Activated T-cell treated with anti-CD3 and anti-CD28 coated beads for 24 hours (primary cell): ENCODE data around the gene TOE1.
"Not testable (repeated sequence)": the region's sequence is repeated elsewhere in the genome, so short reads cannot be mapped to it uniquely, and the experiment has no call there.

ENCODE experiments used
- DNase-seq: peaks from one replicate; pipeline ENCODE4 v3.0.0-alpha.2; 2020; ENCODE audit warnings: low read depth

The TOE1 gene

DNA sequence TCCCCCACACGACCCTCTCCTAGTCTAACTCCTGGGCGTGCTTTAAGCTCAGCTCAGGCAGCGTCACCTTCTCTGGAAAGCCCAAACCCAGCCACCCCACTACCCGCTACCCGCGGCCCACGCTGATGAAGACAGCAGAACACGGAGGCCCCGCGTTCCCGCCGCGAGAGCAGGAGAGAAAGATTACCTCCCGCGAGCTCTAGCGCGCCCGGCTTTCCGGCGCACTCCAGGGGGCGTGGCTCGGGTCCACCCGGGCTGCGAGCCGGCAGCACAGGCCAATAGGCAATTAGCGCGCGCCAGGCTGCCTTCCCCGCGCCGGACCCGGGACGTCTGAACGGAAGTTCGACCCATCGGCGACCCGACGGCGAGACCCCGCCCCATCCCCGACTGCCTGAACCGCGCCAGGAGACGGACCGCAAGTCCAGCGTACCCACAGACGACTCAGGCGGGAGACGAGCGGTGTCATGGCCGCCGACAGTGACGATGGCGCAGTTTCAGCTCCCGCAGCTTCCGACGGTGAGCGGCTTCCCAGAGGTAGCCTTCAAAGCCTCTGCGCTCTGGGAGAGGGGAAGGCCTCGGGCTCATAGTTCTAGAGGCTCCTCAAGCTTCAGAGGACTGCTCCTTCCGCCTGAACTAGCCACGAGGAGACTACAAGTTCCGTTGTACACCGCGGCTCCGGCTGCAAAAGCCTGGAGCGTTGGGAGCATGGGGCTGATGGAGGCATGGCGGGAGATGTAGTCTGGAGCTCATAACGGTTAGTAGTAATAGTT lies at the start of gene TOE1, which contains the start of gene MUTYH:
Gene TOE1 (plus strand): TSS at position 382 of the 770 bp plus-strand sequence. CDS start 83 bp downstream, at position 465.
Gene MUTYH (minus strand): TSS at position 652 of the 770 bp plus-strand sequence. CDS start 5,935 bp downstream, outside the sequence.
- DNase-seq = peak; percentile 95

DNA sequence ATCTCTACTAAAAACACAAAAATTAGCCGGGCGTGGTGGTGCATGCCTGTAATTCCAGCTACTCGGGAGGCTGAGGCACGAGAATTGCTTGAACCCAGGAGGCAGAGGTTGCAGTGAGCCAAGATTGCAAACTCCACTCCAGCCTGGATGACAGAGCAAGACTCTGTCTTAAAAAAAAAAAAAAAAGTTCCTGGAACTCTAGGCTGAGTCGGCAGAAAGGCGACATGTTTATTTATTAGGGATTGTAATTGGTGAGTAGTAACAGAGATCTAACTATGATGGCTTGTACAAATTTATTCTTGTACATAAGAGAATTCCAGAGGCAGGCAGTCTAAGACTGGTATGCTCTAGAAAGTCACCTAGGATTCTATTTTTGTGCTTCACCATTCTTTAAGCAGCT lies 49.0 kb upstream of the TOE1 start:
- not testable (repeated sequence) for DNase-seq

DNA sequence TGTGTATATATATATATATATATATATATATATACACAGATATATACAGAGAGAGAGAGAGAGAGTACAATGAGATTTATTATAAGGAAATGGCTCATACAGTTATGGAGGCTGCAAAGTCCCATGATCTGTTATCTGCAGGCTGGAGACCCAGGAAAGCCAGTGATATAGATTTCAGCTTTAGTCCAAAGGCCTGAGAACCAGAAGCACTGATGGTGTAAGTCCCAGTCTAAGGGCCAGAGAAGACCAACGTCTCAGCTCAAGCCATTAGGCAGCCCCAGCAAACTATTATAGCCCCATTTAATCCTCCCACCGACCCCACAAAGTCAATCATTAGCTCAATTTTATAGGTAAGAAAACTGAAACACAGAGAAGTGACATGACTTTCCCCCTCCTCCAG lies 48.3 kb upstream of the TOE1 start:
- DNase-seq = no peak

DNA sequence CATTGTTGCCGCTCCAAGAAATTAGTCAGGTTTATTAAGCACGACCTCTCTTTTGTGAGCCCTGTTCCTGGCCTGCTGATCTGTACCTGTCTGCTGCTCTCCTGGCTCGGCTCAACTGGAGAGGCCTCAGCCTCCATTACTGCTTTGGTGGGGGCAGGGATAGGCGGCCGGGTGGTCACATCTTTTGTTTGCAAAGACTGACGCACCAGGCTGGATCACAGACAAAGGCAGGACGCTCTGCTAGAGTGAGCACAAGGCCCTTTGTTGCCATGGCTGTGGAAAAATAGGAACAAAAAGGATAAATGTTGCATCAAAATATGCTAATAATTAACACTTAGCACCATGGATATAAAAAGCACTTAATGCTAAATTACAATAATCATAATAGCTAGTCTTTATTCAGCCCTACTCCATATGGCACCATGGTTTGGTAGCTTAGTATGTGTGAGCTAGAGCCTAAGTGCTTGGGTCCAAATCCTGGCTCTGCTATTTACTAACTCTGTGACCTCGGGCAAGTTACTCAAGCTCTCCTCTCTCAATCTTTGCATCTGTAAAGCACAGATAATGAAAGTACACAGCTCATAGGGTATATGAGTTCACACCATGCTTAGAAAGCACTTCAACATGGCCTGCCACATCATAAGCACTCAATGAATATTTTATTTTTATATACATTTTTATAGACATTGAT lies 42.2 kb upstream of the TOE1 start:
- DNase-seq = no peak

DNA sequence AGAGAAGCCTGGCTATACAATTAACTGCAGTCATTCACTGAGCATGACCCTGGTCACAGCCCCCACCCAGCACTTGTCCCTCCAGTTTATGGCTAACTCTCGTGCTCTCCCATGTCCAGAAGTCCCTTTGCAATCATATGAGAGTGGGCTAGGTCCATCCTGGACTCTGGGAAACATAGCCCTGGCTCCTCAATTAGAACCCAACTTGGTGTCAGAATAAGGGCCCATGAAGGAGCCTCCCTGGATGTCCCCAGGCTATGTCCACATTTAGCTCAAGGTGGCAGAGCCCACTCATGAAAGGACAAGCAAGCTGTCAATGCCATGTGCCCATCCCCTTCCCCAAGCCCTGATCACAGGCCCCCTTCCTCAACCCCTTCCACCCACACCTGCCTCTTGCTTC lies 40.7 kb upstream of the TOE1 start:
- no peak for DNase-seq

DNA sequence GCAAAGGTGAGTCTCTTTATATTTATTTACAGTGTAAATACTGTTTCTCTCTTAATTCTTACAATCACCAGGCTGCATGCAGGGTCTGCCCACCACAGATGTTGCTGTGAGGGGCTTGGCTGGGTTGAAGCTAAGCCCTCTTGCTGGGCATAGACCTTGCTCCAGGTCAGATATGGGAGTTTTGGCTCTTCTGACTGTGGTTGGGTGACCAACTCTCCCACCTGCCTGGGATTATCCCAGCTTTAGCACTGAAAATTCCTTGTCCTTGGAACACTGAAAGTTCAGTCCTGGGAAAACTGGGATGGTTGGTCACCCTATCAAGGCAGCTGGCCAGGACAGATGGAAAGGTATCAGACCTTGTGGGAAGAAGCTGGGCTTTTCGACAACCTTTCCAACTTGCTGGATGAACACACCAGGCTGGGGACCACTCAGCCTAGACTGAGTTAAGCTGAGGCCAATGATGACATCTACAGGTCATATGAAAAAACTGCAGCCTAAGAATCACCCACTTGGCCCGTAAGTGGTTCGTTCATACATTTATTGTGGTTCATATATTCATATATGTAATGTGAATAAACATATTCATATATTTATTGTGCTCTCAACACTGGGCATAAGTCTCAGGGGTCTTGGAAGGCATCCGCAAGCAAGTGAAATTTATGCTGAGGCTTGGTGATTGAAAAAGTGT lies 39.8 kb upstream of the TOE1 start:
- peak; percentile 23 for DNase-seq

DNA sequence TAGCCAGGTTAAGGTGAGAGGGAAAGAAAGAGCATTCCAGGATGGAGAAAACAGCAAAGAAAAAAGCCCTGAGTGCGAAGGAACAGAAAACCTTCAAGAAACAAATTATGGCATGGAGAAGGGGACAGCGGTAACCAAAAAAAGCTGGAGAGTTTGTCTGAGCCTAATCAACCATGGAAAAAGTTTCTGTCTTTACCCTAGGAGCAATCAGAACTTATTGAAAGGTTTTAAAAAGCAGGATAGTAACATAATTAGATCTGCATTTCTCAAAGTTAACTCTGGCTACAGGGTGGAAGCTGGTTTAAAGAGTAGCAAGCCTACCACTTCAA lies 39.3 kb upstream of the TOE1 start:
- no peak for DNase-seq

DNA sequence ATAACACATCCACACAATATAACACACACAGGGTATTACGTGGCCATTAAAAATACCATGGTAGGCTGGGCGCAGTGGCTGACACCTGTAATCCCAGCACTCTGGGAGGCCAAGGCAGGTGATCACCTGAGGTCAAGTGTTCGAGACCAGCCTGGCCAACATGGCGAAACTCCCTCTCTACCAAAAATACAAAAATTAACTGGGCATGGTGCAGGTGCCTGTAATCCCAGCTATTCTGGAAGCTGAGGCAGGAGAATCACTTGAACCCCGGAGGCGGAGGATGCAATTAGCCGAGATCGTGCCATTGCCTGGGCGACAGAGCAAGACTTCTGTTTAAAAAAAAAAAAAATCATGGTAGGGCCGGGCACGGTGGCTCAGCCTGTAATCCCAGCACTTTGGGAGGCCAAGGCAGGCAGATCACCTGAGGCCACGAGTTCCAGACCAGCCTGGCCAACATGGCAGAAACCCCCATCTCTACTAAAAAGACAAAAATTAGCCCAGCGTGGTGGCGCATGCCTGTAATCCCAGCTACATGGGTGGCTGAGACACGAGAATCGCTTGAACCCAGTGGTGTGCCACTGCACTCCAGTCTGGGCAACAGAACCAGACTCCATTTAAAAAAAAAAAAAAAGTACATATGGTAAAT lies 37.3 kb upstream of the TOE1 start:
- no peak for DNase-seq

DNA sequence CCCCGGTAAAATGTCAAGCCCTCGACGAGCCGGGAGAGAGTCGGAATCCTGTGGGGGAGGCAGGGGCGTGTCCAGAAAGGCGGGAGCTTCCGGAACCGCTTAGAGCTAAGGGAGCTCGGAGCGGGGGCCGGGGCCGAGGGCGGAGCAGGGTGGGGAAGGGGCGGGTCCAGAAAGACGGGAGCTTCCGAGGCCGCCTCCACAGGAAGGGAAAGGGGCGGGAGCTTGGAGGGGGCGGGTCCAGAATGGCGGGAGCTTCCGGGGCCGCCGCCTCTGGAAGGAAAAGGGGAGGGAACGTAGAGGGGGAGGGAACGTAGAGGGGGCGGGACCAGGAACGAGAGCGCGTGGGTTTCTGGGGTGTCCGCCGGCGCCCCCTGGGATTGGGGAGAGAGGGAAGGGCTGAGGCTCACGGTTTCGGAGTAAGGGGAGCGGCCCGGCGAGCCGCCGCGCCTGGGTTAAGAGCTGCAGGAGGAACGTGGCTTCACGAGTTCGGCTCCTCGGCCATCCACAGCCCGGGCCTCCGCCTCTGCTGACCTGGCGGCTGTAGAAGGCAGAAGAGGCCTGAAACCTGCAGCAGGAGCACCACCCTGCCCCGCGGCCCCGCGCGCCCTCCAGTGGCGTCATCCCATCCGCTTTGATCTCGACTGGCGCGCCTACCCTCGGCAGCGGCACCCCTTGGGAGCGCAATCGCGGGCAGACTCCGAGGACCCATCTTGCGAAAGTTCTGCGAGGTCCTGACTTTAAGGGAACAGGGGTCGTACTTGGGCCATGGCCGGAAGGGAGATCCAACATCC lies 36.3 kb upstream of the TOE1 start:
- peak; percentile 99 for DNase-seq

DNA sequence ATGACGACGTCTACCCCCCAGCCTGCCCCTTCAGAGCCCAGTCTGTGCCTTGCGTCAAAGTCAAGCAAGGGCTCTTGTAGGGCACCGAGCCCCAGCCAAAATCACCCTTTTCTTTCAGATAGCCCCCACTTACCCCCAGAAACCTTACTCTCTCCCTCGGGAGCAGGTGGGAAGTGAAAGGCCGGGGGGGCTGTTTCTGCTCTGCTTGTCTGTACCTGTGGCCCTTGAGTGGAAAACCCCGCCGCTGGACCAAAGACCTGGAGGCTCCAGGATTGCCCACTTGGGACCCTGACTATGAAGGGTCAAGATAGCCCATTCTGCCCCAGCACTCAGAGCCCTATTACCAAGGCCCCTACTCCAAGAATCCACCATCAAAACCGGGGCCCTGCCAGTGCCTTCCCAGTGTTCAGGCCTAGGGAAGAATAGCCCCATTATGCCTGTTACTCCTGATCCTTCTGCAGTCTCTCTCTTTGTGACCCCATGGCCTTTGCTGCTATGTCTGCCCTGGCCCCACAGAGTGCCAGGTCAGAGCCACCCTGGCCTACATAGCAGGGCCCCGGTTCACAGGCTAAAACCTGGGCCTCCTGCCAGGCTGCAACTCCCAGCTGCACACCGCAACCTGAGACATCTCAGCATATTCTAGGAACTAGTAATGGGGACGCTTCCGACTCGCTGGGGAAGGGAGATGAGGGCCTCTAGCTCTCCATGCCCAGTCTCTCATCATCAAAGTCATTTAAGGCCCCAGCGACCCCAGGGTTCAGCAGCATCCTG lies 35.5 kb upstream of the TOE1 start:
- DNase-seq = no peak

DNA sequence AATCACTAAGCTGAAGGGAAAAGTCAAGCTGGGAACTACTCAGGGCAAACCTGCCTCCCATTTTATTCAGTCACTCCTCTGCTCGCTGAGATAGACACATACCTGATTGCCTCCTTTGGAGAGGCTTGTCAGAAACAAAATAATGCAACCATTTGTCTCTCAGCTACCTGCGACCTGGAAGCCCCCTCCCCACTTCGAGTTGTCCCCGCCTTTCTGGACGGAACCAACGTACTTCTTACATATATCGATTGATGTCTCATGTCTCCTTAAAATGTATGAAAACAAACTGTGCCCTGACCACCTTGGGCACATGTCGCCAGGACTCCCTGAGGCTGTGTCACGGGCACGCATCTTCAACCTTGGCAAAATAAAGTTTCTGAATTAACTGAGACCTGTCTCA lies 34.7 kb upstream of the TOE1 start:
- DNase-seq = no peak

DNA sequence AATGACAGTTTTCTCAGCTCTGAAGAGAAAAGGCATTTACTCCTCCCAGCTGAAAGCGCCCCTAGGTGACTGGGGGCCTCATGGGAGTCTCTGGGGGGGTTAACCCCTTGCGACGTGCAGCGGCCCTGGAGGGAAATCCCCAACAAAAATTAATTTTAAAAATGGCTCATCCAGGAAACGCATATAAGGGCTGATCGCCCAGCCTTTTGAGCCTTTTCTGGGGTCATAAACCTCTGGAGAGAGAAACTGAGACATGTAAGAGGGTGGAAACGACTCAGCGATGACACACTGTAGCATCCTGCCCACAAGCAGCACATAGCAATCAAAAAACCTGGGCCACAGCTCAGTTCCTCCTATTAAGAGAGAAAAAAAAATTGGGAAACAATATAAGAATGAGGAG lies 33.7 kb upstream of the TOE1 start:
- DNase-seq = peak; percentile 47

DNA sequence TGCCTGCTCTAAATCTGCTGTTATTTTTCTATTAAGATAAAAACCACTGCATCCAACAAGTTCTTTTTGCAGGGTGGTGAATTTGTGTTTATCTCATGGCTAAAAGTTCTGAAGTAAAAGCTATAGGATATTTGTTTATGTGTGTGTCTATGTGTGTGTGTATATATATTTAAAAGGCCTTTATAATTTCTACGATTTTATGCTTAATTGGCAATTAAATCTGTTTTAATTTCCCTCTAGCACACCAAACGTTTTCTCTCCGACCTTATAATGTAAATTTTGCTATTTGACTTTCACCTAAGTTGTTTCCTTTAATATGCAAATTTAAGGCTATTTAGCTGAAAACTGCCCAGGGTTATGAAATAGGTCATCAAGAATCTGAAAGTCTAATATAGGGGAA lies 33.1 kb upstream of the TOE1 start:
- no peak for DNase-seq

DNA sequence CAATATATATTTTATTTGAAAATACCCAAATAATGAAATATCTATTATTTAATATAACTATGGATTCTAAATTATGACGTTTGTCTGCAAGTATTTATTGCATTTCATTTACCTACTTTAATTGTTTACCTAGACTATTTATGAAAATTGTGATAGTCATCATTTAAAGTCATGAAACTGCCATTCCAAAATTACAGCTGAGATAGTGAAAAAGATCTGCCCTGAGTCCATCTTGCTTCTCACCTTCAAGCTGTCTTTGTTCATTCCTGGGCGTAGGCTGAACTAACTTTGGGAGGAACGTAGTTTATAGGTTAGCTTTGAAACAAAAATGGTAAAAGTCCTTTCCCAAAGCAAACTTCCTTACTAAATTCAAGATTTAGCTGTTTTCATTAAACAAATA lies 25.7 kb upstream of the TOE1 start:
- DNase-seq = no peak

DNA sequence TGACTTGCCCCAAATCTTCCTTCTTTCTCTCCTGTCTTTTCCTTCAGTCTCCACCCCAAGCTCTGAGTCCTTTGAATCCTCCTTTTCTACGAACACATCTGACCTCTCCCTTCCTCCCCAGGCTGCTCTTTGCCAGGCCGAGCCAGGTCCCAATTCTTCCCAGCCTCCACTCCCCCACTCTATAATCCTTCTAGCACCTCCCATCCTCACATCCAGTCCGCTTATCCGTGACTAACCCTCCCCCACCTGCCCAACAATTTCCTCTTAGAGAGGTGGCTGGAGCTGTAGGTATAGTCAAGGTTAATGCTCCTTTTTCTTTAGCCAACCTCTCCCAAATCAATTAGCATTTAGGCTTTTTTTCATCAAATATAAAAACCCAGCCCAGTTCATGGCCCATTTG lies 22.8 kb upstream of the TOE1 start:
- no peak for DNase-seq

DNA sequence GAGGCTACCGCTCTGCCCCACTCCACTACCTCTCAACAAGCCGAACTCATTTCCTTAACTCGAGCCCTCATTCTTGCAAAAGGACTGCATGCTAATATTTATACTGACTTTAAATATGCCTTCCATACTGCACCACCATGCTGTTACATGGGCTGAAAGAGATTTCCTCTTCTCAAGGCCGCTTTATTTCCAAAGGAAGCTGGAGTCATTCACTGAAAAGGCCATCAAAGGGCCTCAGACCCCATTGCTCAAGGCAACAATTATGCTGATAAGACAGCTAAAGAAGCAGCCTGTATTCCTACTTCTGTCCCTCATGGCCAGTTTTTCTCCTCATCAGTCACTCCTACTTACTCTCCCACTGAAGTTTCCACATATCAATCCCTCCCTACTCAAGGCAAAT lies 20.2 kb upstream of the TOE1 start:
- DNase-seq = no peak

DNA sequence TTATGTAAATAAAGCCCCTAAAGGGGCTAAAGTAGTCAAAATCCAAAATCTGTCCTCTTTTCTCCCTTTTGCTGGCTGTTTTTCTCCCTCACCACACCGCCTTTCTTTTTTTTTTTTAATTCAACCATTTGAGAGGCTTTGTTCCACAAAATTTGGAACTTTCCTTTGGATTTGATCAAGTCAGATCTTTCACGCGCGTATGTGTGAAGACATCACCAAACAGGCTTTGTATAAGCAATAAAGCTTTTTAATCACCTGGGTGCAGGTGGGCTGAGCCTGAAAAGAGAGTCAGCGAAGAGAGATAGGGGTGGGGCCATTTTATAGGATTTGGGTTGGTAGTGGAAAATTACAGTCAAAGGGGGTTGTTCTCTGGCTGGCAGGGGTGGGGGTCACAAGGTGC lies 18.5 kb upstream of the TOE1 start:
- no peak for DNase-seq

DNA sequence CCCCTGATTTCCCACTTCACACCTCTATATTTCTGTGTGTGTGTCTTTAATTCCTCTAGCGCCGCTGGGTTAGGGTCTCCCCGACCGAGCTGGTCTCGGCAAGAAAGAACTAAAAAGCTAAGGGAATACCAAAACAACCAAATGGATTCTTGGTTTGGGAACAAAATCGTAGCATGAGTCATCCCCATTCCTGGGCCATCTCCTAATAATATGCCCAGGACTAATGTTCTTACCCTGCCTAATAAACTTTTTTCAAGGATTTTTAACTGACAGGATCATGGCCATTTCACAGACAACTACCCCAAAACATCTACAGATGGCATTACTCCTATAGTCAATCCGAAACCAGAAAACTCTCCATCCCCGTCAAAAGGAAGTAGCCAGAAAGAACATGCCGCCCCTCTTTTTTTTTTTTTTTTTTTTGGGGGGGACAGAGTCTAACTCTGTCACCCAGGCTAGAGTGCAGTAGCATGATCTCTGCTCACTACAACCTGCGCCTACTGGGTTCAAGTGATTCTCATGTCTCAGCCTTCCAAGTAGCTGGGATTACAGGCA lies 17.4 kb upstream of the TOE1 start:
- DNase-seq = no peak

DNA sequence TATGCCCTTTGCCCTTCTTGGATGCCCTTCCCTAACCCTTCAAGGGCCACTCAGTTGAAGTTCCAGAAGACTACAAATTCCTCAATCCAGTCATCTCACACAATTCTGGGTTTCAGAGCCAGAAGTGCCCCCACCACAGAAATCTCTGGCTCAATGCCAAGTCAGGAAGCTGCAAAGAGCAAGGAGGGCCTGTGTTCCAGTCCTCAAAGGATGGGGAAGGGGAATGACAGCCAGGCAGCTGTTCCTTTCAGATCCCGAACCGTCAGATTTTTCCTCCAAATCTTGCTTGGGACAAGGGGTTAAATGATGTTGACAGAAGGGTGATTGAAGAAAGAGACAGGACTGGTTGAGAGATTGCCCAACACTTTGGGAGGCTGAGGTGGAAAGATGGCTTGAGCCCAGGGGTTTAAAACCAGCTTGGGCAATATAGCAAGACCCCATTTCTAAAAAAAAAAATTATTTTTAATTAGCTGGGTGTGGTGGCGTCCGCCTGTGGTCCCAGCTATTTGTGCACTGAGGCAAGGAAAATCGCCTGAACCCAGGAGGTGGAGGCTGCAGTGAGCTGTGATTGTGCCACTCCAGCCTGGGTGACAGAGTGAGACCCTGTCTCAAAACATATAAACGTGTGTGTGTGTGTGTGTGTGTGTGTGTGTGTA lies 14.0 kb upstream of the TOE1 start:
- DNase-seq = no peak
